HG03439 (cell line): ENCODE results near the gene ACER2.

Experiments used
- ATAC-seq: cut with Tn5 transposase; IDR thresholded peaks from one replicate; pipeline ENCODE4 v1.9.1; 2021; ENCODE audit warnings: mild to moderate bottlenecking, moderate library complexity; ENCODE audit not compliant: unreplicated experiment

Gene ACER2

GRCh38 chr9:19451240-19452087 is 42.7 kb downstream of the ACER2 start:
- peak; percentile 90 for ATAC-seq

DNA sequence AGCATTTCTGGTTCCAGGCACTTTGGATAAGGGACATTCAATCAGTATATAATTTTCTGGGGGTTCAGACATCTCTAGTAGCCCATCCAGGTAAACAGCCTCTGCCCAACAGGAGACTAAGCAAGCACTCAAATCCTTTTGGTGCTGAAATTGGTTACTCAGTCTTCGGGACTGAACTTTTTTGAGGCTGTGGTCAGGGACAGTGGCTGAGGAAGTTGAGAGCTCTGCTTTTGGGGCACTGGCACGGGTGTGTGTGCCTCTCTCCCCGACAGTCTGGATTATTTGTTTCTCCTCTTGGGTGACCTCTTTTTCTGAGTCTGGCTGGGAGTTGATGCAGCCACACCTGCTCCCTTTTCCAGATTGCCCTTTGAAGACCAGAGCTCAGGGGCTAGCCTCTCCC is 47.6 kb downstream of the ACER2 start:
- no peak for ATAC-seq

- ATAC-seq: peak; percentile 84
These were observed 48.3 kb downstream of the ACER2 start for GRCh38 chr9:19456996-19457692.

GRCh38 chr9:19457693-19458009 is 48.8 kb downstream of the ACER2 start:
- ATAC-seq: peak; percentile 13

- no peak for ATAC-seq
These were observed 51.4 kb downstream of the ACER2 start for GRCh38 chr9:19460243-19460642.

DNA sequence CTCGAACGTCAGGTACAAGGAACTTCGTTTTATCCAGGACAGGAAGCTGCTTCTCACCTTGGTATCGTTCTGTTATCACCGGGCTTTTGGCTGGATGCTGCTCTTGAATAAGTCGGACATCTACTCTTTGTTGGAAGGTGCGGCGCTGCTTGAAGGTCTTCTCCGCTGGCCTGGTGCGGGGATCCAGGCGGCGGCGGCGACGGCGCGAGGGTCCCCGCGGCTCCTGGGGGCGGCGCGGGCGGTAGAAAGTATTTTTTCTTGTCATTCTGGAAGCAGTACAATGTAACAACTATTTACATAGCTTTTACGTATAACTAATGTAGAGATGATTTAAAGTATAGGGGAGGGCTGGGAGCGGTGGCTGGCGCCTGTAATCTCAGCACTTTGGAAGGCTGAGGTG is 52.3 kb downstream of the ACER2 start:
- no peak for ATAC-seq

- peak; percentile 5 for ATAC-seq
These were observed 55.4 kb downstream of the ACER2 start for GRCh38 chr9:19464061-19464763.

GRCh38 chr9:19464764-19465585 is 56.2 kb downstream of the ACER2 start:
- peak; percentile 95 for ATAC-seq

DNA sequence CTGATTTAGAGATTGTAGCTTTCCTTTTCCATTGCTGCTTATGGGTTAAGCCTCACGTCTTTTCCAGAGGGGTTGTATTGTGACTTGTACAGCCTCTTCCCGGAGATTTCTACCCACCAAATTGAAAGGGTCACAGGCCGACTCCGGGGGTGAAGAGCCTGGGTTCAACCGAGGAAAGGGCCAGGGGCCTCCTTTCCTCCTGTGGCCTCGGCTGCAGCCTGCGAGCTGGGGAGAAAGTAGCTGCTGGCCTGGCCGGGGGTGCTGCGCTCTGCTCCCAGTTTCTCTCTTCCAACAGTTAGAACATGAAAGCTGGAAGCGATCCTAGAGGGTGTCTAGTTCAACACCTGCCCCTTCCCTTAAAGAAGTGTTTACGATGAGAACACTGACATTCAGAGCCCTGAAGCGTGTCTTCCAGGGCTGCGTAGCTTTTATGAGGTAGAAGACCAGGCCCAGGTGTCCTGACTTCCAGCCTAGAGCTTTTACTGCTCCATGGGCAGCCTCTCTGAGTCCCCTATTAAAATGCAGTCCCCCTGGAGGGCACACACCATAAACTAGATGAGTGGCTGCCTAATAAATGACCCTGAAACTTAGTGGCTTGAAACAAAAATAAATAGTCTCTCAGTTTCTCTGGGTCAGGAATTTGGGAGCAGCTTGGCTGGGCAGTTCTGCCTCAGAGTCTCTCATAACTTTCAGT is 56.9 kb downstream of the ACER2 start:
- no peak for ATAC-seq

DNA sequence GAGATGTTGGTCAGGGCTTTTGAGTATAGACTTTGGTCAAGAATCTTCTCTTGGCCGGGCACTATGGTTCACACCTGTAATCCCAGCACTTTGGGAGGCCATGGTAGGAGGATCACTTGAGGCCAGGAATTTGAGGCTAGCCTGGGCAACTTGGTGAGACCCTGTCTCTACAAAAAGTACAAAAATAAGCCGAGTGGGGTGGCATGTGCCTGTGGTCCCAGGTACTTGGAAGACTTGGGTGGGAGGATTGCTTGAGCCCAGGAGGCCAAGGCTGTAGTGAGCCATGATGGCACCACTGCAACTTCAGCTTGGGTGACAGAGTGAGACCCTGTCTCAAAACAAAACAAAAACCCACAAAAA is 57.5 kb downstream of the ACER2 start:
- no peak for ATAC-seq

DNA sequence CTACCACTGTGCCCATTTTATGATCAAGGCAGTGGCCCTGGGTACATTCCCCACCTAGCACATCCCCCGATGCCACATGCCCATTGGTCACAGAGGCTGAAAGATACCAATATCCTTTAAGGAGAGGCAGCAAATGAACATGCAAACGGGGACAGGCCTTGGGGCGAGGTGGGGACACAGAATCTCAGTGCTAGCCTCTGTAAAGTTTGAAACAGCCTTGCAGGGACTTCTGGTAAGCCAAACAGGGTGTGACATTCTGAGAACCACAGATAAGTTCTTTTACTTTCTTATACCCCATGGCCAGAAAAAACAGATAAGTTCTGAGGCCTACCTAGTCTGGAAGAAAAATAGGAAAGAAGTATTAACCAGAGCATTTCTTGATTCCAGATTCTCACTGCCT is 60.5 kb downstream of the ACER2 start:
- no peak for ATAC-seq

DNA sequence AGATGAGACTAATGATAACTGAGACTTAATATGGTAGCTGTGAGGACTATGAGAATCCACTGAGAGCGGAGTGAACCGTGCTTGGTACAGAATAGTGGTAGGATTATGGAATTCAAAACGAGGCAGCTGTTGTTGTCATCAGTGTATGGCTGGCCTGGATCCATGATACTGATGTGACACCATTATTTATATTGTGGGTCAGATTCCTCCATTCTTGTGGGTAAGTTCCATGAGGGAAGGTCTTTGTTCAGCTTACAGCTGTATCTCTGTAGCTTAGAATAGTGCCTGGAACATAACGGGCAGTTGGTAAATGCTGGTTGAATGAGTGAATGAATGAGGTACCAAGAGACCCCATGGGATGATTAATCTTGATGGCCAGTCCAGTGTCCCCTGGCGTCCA is 61.8 kb downstream of the ACER2 start:
- ATAC-seq: no peak

DNA sequence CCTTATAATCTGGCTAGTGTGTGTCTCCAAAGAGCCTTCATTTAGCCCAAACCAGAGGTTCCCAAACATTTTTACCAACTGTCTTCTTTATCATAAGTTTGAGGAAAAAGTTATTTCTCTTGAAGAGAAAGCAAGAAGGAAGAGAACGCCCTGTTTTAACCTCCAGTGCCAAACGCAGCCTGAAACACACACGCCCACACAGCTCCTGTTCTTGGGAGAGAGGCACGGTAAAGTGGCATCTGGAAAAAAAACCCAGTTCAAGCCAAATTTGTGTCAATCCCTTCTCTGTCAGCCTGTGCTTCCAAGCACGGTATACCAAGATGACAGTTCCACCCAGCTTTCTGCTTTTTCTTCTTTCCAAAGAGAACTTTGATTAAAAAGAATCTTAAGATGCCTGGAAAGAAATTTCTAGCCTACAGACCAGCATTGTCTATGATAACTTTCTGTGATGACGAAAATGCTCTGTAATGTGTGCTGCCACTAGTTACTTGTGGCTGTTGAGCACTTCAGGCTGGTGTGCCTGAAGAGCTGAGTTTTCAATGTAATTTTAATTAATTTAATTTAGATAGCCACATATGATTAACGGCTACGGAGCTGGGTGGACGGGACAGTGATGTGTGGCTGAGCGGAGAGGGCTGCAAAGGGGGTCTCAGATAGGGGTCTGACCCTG is 62.3 kb downstream of the ACER2 start:
- no peak for ATAC-seq

- peak; percentile 75 for ATAC-seq
These were observed 63.2 kb downstream of the ACER2 start for GRCh38 chr9:19471737-19472648.

GRCh38 chr9:19473605-19474004 is 64.8 kb downstream of the ACER2 start:
- ATAC-seq: no peak

DNA sequence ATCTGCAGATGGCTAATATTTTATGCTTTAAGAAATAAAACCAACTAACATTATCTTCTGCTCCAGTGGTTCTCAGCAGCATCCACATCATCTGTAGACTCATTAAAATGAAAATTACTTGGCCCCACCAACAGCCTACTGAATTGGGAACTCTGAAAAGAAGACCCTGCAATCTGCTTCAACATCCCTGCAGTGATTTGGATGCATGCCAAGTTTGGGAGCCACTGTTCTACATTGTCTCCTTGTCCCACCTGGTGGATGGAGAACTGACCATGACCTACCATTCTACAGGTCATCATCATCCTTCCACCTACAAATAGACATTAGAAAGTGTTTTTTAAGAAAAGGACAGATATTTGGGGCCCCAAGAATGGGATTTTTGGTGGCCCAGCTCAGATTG is 71.1 kb downstream of the ACER2 start:
- ATAC-seq: no peak

DNA sequence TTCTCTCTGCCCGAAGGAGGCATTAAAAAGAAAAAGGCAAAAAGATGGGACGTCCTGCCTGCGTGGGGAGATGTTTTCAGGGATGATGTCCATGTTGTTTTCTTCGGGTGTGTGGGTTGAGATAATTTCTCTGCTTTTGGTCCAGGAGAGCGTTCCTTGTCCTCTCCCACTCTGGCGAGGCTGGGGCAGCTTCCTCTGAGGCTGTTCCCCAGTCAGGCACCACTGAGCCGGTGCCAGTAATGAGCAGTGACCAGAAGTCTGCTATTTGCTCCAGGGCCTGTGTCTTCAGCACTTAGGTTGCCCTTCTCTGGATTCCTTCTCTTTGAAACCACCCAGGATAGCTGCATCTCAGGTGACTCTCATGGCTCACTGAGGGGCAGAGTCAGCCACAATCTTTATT is 71.5 kb downstream of the ACER2 start:
- ATAC-seq: no peak

DNA sequence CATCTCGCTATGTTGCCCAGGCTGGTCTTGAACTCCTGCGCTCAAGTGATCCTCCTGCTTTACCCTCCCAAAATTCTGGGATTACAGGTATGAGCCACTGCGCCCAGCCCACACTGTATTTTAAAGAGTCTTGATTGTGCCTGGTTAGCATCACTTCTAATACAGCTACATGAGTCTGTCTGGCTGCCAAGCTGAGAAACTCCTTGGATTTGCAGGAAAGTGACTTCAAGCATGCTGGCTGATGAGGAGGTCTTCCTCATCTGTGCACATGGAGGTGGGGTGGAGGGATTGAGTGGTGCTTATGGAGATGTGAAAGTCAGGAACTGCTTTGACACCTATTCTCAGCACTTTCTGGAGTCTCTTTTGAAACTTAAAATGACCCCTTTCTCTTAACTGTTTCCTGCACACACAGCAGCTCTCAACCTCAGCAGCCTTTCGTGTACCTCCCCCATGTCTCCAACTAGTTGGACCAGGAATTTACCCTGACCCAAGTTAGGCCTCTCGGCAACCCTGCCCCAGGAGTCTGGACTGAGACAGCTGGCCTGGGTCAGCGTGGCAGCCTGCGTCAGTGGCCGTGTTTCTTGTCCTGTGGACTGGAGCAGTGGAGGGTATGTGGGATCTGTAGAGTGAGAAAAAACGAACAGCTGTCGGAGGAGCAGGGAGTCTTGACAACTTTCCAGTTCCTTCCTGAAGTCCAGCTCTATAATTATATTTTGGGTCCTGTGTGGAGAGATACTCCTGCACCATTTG is 72.5 kb downstream of the ACER2 start:
- no peak for ATAC-seq
